ENCODE results near the gene HOXA3.

The HOXA3 gene

GRCh38 chr7:27111751-27112277 is 40.6 kb downstream of the HOXA3 start:
- DNase-seq, result no peak

GRCh38 chr7:27111042-27111750 is 41.2 kb downstream of the HOXA3 start:
- DNase-seq, result no peak

- DNase-seq, result no peak
Measured at GRCh38 chr7:27110186-27111031, 42.0 kb downstream of the HOXA3 start.

- DNase-seq, result no peak
Measured at GRCh38 chr7:27109466-27110185, 42.8 kb downstream of the HOXA3 start.

GRCh38 chr7:27108390-27109127 is 43.8 kb downstream of the HOXA3 start:
- DNase-seq, result no peak

GRCh38 chr7:27107391-27108381 is 44.7 kb downstream of the HOXA3 start:
- DNase-seq, result no peak

- no peak for DNase-seq
Measured at GRCh38 chr7:27106901-27107240, 45.5 kb downstream of the HOXA3 start.

GRCh38 chr7:27106181-27106900 is 46.0 kb downstream of the HOXA3 start:
- DNase-seq, result no peak

- no peak for DNase-seq
Measured at GRCh38 chr7:27105301-27106031, 46.9 kb downstream of the HOXA3 start.

- DNase-seq, result no peak
Measured at GRCh38 chr7:27104341-27105058, 47.9 kb downstream of the HOXA3 start.

GRCh38 chr7:27103489-27104226 is 48.7 kb downstream of the HOXA3 start:
- DNase-seq, result no peak

GRCh38 chr7:27102581-27103442 is 49.6 kb downstream of the HOXA3 start, which contains the start of gene HOXA2:
Gene HOXA2 (minus strand): TSS chr7:27102683. CDS start chr7:27102500, 183 bp downstream.
- DNase-seq, result no peak

GRCh38 chr7:27101957-27102580 is 50.3 kb downstream of the HOXA3 start:
- DNase-seq, result no peak

GRCh38 chr7:27101171-27101956 is 51.0 kb downstream of the HOXA3 start:
- no peak for DNase-seq

- no peak for DNase-seq
Measured at GRCh38 chr7:27100694-27101170, 51.7 kb downstream of the HOXA3 start.

Measured in CD4-positive, alpha-beta T cell treated with Interleukin-21 for 1 hour (primary cell).